Mammary epithelial cell (primary cell): Measurements from ENCODE around the gene MRPL19.

ENCODE experiments used
- EZH2 ChIP-seq: IDR thresholded peaks from 2 replicates; pipeline ENCODE4 v1.6.1; 2012; ENCODE audit warnings: low read length, inconsistent platforms, borderline replicate concordance
- TF ChIP-seq, protein P1 (sequence below), 2 donors: IDR thresholded peaks in 1 of 2; conservative IDR thresholded peaks in 1 of 2; 2 replicates each; pipeline ENCODE4 v1.5.1; 2011 to 2012; ENCODE audit warnings: inconsistent platforms in 2 of 2, low read length in 2 of 2, mild to moderate bottlenecking in 2 of 2, control low read depth in 1 of 2, low read depth in 1 of 2; ENCODE audit not compliant: insufficient read depth in 1 of 2; ENCODE audit errors: extremely low read depth in 1 of 2

DNA sequence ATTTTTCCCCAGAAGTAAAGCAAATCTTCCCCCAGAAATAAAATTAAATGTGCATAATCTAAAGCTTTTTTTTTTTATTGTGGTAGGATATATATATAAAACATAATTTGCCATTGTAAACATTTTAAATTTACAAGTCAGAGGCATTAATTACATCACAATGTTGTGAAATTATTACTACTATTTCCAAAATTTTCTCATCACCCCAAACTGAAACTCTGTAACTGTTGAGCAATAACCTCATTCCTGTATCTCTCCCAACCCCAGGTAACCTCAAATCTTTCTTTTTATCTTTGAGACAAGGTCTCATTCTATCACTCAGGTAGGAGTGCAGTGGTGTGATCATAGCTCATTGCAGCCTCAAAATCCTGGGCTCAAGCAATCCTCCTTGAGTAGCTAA is 11.2 kb downstream of the MRPL19 start:
- TF ChIP-seq, protein P1, sequence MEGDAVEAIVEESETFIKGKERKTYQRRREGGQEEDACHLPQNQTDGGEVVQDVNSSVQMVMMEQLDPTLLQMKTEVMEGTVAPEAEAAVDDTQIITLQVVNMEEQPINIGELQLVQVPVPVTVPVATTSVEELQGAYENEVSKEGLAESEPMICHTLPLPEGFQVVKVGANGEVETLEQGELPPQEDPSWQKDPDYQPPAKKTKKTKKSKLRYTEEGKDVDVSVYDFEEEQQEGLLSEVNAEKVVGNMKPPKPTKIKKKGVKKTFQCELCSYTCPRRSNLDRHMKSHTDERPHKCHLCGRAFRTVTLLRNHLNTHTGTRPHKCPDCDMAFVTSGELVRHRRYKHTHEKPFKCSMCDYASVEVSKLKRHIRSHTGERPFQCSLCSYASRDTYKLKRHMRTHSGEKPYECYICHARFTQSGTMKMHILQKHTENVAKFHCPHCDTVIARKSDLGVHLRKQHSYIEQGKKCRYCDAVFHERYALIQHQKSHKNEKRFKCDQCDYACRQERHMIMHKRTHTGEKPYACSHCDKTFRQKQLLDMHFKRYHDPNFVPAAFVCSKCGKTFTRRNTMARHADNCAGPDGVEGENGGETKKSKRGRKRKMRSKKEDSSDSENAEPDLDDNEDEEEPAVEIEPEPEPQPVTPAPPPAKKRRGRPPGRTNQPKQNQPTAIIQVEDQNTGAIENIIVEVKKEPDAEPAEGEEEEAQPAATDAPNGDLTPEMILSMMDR (conservative IDR thresholded peaks at IDR 0.05 in 1 of 2, IDR thresholded peaks at IDR 0.05 in 1 of 2; ENCODE audit: extremely low read depth in 1 of 2, insufficient read depth in 1 of 2, low read depth in 1 of 2, low read length in 2 of 2) = no peak
- TF ChIP-seq EZH2 = no peak
